H1 (cell line): ENCODE data around the gene ZNF397. TPM values are rescaled to one million over a fixed set of nuclear protein-coding genes. Genes with fewer than 3 reads are reported as not detected.

ENCODE experiments used
- CTCF ChIA-PET: fragments of 300-600 bp; sonication (Branson Sonifier 250); formaldehyde crosslinking; loops from one replicate; lab custom pipeline; 2021; ENCODE audit not compliant: partially characterized antibody; lab: Charles Lee
- POLR2A ChIA-PET: fragments of 300-600 bp; sonication (Branson Sonifier 250); formaldehyde crosslinking; loops from one replicate; lab custom pipeline; 2021; ENCODE audit warnings: inconsistent platforms; ENCODE audit not compliant: partially characterized antibody; lab: Charles Lee
- DNase-seq, 2 experiments: peaks; one replicate each; pipeline versions ENCODE4 v3.0.0 to v3.0.0-alpha.2; 2010 to 2022; ENCODE audit warnings: low spot score in 2 of 2, low read depth in 1 of 2, mixed read lengths in 1 of 2
- FAIRE-seq: peaks from 2 replicates; lab custom pipeline; 2011; peaks lifted over from hg19 to GRCh38; lab: Jason Lieb, UNC
- H2AFZ ChIP-seq: 2 replicates; pipeline ENCODE4 v1.8.1; 2012; ENCODE audit warnings: low read length, inconsistent platforms
- H2AK5ac ChIP-seq: 2 replicates; pipeline ENCODE4 v1.6.1; 2013; ENCODE audit warnings: low read depth, low read length
- H2BK120ac ChIP-seq: replicated peaks from 2 replicates; pipeline ENCODE3; 2013; ENCODE audit warnings: low read depth, low read length, inconsistent platforms
- H2BK12ac ChIP-seq: 2 replicates; pipeline ENCODE4 v1.6.1; 2013; ENCODE audit warnings: low read depth, low read length
- H2BK15ac ChIP-seq: 2 replicates; pipeline ENCODE4 v1.6.1; 2013; ENCODE audit warnings: low read length
- H2BK20ac ChIP-seq: 2 replicates; pipeline ENCODE4 v1.6.1; 2013; ENCODE audit warnings: low read length
- H2BK5ac ChIP-seq: 2 replicates; pipeline ENCODE4 v1.6.1; 2013; ENCODE audit warnings: low read depth, low read length
- H3K14ac ChIP-seq: 2 replicates; pipeline ENCODE4 v1.6.1; 2013; ENCODE audit warnings: inconsistent platforms; ENCODE audit not compliant: insufficient read length
- H3K18ac ChIP-seq: 2 replicates; pipeline ENCODE4 v1.6.1; 2013; ENCODE audit warnings: low read length; ENCODE audit errors: extremely low read depth
- H3K23ac ChIP-seq: 2 replicates; pipeline ENCODE4 v1.6.1; 2013; ENCODE audit warnings: inconsistent platforms; ENCODE audit not compliant: insufficient read length
- H3K23me2 ChIP-seq: 2 replicates; pipeline ENCODE4 v1.6.1; 2013; ENCODE audit warnings: low read depth, low read length
- H3K27ac ChIP-seq: 2 replicates; pipeline ENCODE4 v1.6.1; 2011; ENCODE audit warnings: low read depth, low read length, inconsistent platforms
- H3K27me3 ChIP-seq, 4 experiments: replicated peaks in 1 of 4; 1 replicate in 1 of 4; 2 replicates in 3 of 4; pipeline versions ENCODE4 v1.6.1 to v1.8.1; 2011 to 2013; ENCODE audit warnings: low read length in 3 of 4, mild to moderate bottlenecking in 3 of 4, inconsistent platforms in 2 of 4, mixed read lengths in 2 of 4, moderate library complexity in 1 of 4; ENCODE audit not compliant: control insufficient read depth in 3 of 4, insufficient read depth in 3 of 4; ENCODE audit errors: extremely low read depth in 1 of 4
- H3K36me3 ChIP-seq, 4 experiments: 2 replicates each; pipeline versions ENCODE4 v1.6.1 to v1.8.1; 2011 to 2013; ENCODE audit warnings: mild to moderate bottlenecking in 4 of 4, low read length in 3 of 4, moderate library complexity in 2 of 4, control low read depth in 1 of 4, inconsistent platforms in 1 of 4; ENCODE audit not compliant: insufficient read depth in 4 of 4, control insufficient read depth in 2 of 4
- H3K4ac ChIP-seq: replicated peaks from 2 replicates; pipeline ENCODE3; 2013; ENCODE audit warnings: low read length, low read depth, mixed read lengths, inconsistent platforms; ENCODE audit not compliant: insufficient read length
- H3K4me1 ChIP-seq, 4 experiments: replicated peaks in 1 of 4; 1 replicate in 1 of 4; 2 replicates in 3 of 4; pipeline versions ENCODE4 v1.6.1 to v1.8.1; 2011 to 2013; ENCODE audit warnings: low read length in 3 of 4, inconsistent platforms in 2 of 4, mixed read lengths in 1 of 4; ENCODE audit not compliant: insufficient read depth in 4 of 4, control insufficient read depth in 3 of 4
- H3K4me2 ChIP-seq, 2 experiments: 2 replicates each; pipeline versions ENCODE4 v1.6.1 to v1.8.1; 2011 to 2013; ENCODE audit warnings: low read depth in 2 of 2, low read length in 2 of 2, control low read depth in 1 of 2, inconsistent platforms in 1 of 2, mild to moderate bottlenecking in 1 of 2; ENCODE audit not compliant: insufficient read depth in 1 of 2
- H3K4me3 ChIP-seq, 4 experiments: fragments of 200-600, 300-600 bp in 1 of 4; sonication (generic), shearing (Covaris generic), sonication (Bioruptor Twin) in 1 of 4; 2 replicates each; pipeline versions ENCODE4 v1.5.1 to v1.8.1; 2011 to 2016; ENCODE audit warnings: low read length in 4 of 4, low read depth in 3 of 4, control low read depth in 2 of 4, inconsistent platforms in 2 of 4, mild to moderate bottlenecking in 2 of 4, mixed read lengths in 1 of 4, moderate library complexity in 1 of 4; ENCODE audit not compliant: insufficient read depth in 2 of 4; ENCODE audit errors: extremely low read depth in 1 of 4
- H3K56ac ChIP-seq: replicated peaks from 2 replicates; pipeline ENCODE3; 2013; ENCODE audit warnings: low read depth, mild to moderate bottlenecking, mixed read lengths, low read length, inconsistent platforms; ENCODE audit not compliant: insufficient read length
- H3K79me1 ChIP-seq: 2 replicates; pipeline ENCODE4 v1.6.1; 2013; ENCODE audit warnings: low read depth, low read length, control low read depth
- H3K79me2 ChIP-seq, 2 experiments: 2 replicates each; pipeline versions ENCODE4 v1.6.1 to v1.8.1; 2012 to 2013; ENCODE audit warnings: low read length in 2 of 2, mild to moderate bottlenecking in 2 of 2, inconsistent platforms in 1 of 2; ENCODE audit not compliant: insufficient read depth in 2 of 2, control insufficient read depth in 1 of 2
- H3K9ac ChIP-seq, 4 experiments: replicated peaks in 1 of 4; 1 replicate in 1 of 4; 2 replicates in 3 of 4; pipeline versions ENCODE4 v1.6.1 to v1.8.1; 2011 to 2013; ENCODE audit warnings: low read depth in 3 of 4, low read length in 3 of 4, control low read depth in 2 of 4, mild to moderate bottlenecking in 2 of 4, moderate library complexity in 2 of 4, inconsistent platforms in 1 of 4; ENCODE audit errors: extremely low read depth in 1 of 4
- H3K9me3 ChIP-seq, 2 experiments: 2 replicates each; pipeline versions ENCODE4 v1.6.1 to v1.8.1; 2012 to 2013; ENCODE audit warnings: mild to moderate bottlenecking in 2 of 2, moderate library complexity in 2 of 2, control low read depth in 1 of 2, inconsistent platforms in 1 of 2, low read depth in 1 of 2, low read length in 1 of 2, mixed read lengths in 1 of 2; ENCODE audit not compliant: insufficient read depth in 2 of 2
- H4K20me1 ChIP-seq, 2 experiments: replicated peaks in 1 of 2; 2 replicates each; pipeline versions ENCODE3 to v1.8.1; 2011 to 2013; ENCODE audit warnings: inconsistent platforms in 2 of 2, low read length in 2 of 2, mild to moderate bottlenecking in 1 of 2; ENCODE audit not compliant: insufficient read depth in 2 of 2, control insufficient read depth in 1 of 2
- H4K5ac ChIP-seq: 2 replicates; pipeline ENCODE4 v1.6.1; 2013; ENCODE audit warnings: low read length, low read depth, mixed read lengths, inconsistent platforms; ENCODE audit not compliant: insufficient read length
- H4K8ac ChIP-seq: 2 replicates; pipeline ENCODE4 v1.8.0; 2013; ENCODE audit warnings: mild to moderate bottlenecking, moderate library complexity, low read length, inconsistent platforms; ENCODE audit not compliant: insufficient read depth; ENCODE audit errors: extremely low read depth
- H4K91ac ChIP-seq: replicated peaks from 2 replicates; pipeline ENCODE3; 2013; ENCODE audit warnings: low read length, mixed read lengths, inconsistent platforms; ENCODE audit not compliant: insufficient read length
- BACH1 ChIP-seq: IDR thresholded peaks from 2 replicates; pipeline ENCODE4 v1.6.1; 2012; ENCODE audit warnings: low read length, improper control_type of control experiment
- CREB1 ChIP-seq: IDR thresholded peaks from 2 replicates; pipeline ENCODE4 v1.6.1; 2012; ENCODE audit warnings: inconsistent platforms
- WGBS, 2 experiments: shearing (Covaris generic) in 1 of 2; methylation state at CpG; one replicate each; pipeline versions ENCODE4 v1.1.6 to v1.1.7; 2013 to 2015; ENCODE audit warnings: low lambda C conversion rate in 2 of 2, mixed read lengths in 2 of 2, inconsistent platforms in 1 of 2, low coverage in 1 of 2, missing lambda C conversion rate in 1 of 2; ENCODE audit not compliant: insufficient replicate concordance in 2 of 2, insufficient coverage in 1 of 2, insufficient read length in 1 of 2; ENCODE audit errors: extremely low coverage in 1 of 2, missing lambda C conversion rate in 1 of 2; 5-methylcytosine and 5-hydroxymethylcytosine counted together
- polyA plus RNA-seq, 7 experiments: library from polyadenylated mRNA; depleted of rRNA in 3 of 7; stranded (reverse) in 5 of 7; unstranded in 2 of 7; fragments of >200 nt in 5 of 7; fragments of 200-250 nt in 2 of 7; gene quantifications; 1 replicate in 5 of 7; 2 replicates in 1 of 7; 4 replicates in 1 of 7; pipeline versions ENCODE4 v1.2.1 to v1.2.3, GENCODE V29; 2011 to 2013; ENCODE audit warnings: missing spikeins in 2 of 7, mixed read lengths in 2 of 7
- total RNA-seq: library from RNA; stranded (reverse); fragmentation: NEBNext Ultra II Directional; extraction: Animal tissue kit (Norgen Biotek cat#: 25700); gene quantifications from 2 replicates; pipeline ENCODE4 v1.2.1, GENCODE V29; 2021

Gene ZNF397
- total and polyA plus RNA-seq, 2 of the 8 experiments (the other 6 are each of a cell fraction or from before 2014, with no cell fraction given): 9.8 to 39.5 TPM

DNA sequence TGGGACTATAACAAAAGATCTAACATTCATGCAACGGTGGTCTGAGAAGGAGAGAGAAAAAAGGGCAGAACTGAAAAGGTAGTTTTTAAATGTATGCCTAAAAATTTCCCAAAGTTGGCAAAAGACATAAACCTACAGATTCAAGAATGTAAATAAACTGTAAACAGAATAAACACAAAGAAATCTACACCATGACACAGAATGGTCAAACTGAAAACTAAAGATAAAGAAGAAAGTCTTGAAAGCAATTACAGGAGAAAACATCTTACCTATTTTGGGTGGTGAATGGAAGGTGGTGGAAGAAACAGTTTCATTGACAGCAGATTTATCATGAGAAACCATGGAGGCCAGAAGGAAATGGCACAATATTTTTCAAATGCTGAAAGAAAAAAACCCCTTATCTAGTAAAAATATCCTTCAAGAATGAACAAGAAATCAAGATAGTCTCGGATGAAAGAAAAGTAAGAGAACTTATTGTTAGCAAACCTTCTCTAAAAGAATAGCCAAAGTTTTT lies 35.6 kb upstream of the ZNF397 start:
- Histone ChIP-seq H3K4me3 (no peak overlapping the region), H2BK15ac (no peak overlapping the region), H4K91ac (no peak overlapping the region), H3K4ac (no peak overlapping the region), H3K4me2 (no peak overlapping the region), H3K14ac (no peak overlapping the region), H4K20me1 (no peaks in the 10 kb centered on the region), H3K56ac (no peak overlapping the region), H2BK12ac (no peak overlapping the region), H3K27ac (no peak overlapping the region), H3K4me1 (no peaks in the 10 kb centered on the region), H3K18ac (no peak overlapping the region), H3K36me3 (no peaks in the 10 kb centered on the region), H3K9me3 (peaks cover 6 to 9% of the 10 kb centered on the region in 2 experiments), H2AK5ac (no peak overlapping the region), H3K27me3 (no peaks in the 10 kb centered on the region), H4K5ac (no peak overlapping the region), H3K23ac (no peak overlapping the region), H2BK5ac (no peak overlapping the region), H3K23me2 (no peaks in the 10 kb centered on the region), H4K8ac (no peak overlapping the region), H2BK20ac (no peak overlapping the region), H3K79me1 (no peaks in the 10 kb centered on the region), H2BK120ac (no peak overlapping the region), H3K9ac (no peak overlapping the region), H2AFZ (no peak overlapping the region), H3K79me2 (no peaks in the 10 kb centered on the region)
- ChIA-PET CTCF (no interaction called here), POLR2A (no interaction called here)
- FAIRE-seq: no peak
- no peak for DNase-seq
- no peak for TF ChIP-seq CREB1
- no peak for TF ChIP-seq BACH1
- whole genome bisulfite sequencing, 2 experiments: 93% methylated on average over 2 of the region's 2 CpGs; no CpG with 5 or more reads in 1 of the 2 experiments
